SK-N-SH (cell line): ENCODE measurements around the gene RBMS3.

ENCODE experiments used
- REST ChIP-seq: IDR thresholded peaks from 2 replicates; pipeline ENCODE4 v1.6.1; 2012; ENCODE audit warnings: mild to moderate bottlenecking, low read depth, low read length, moderate library complexity
- YY1 ChIP-seq: IDR thresholded peaks from 2 replicates; pipeline ENCODE4 v1.4.0; 2012; ENCODE audit warnings: low read depth, mild to moderate bottlenecking

GRCh38 chr3:29933802-29934490, 653.1 kb downstream of the RBMS3 start:
- no peak for TF ChIP-seq REST
- no peak for TF ChIP-seq YY1
